HCT116 (cell line): ENCODE results near the gene PCDHGA2. TPM values are rescaled to one million over a fixed set of nuclear protein-coding genes. Genes with fewer than 3 reads are reported as not detected.

ENCODE experiments used
- ATAC-seq: fragments of 200-7000 bp; cut with Tn5 transposase; 2 replicates; pipeline ENCODE4 v1.9.1; 2020; ENCODE audit warnings: mild to moderate bottlenecking, moderate library complexity
- BruUV-seq: library from RNA; stranded (reverse); fragments of 400-500 nt; replicated peaks from 2 replicates; lab custom pipeline; 2021; lab: Mats Ljungman, UMichigan
- CTCF ChIA-PET: fragments of 300-600 bp; sonication (Branson Sonifier 250); formaldehyde crosslinking; loops from one replicate; lab custom pipeline; 2021; ENCODE audit warnings: antibody characterized with exemption; lab: Charles Lee
- POLR2A ChIA-PET: fragments of 300-600, 350-600 bp; sonication (Branson Sonifier 250); formaldehyde crosslinking; loops from one replicate; lab custom pipeline; 2021; ENCODE audit warnings: antibody characterized with exemption; lab: Charles Lee
- RAD21 ChIA-PET, 2 experiments: fragments of 300-600 bp; sonication (Branson Sonifier 250); formaldehyde crosslinking; loops; one replicate each; lab custom pipeline; 2023; ENCODE audit warnings: low total read pairs in 2 of 2; ENCODE audit not compliant: uncharacterized antibody in 2 of 2, unreplicated experiment in 2 of 2, low non-redundant PET in 1 of 2; lab: Charles Lee
- DNase-seq: peaks from one replicate; pipeline ENCODE4 v3.0.0-alpha.2; 2010; ENCODE audit warnings: low read depth, low spot score
- H2AFZ ChIP-seq: fragments of 200-600 bp; shearing (Covaris generic), sonication (generic); 2 replicates; pipeline ENCODE4 v1.6.1; 2017; ENCODE audit warnings: low read depth, mixed run types, mixed read lengths, antibody characterized with exemption, low read length; ENCODE audit not compliant: poor library complexity, severe bottlenecking
- H3K27ac ChIP-seq: 2 replicates; pipeline ENCODE4 v1.5.1; 2012; ENCODE audit warnings: low read depth, low read length
- H3K27me3 ChIP-seq: fragments of 200-600 bp; sonication (generic); 2 replicates; pipeline ENCODE4 v1.6.1; 2016; ENCODE audit warnings: mixed run types, low read length, mixed read lengths; ENCODE audit not compliant: insufficient read depth
- H3K36me3 ChIP-seq, 2 experiments: fragments of 200-500 bp in 1 of 2; fragments of 200-600 bp in 1 of 2; sonication (Bioruptor generic) in 1 of 2; sonication (generic) in 1 of 2; 2 replicates each; pipeline versions ENCODE4 v1.5.1 to v1.6.1; 2014 to 2016; ENCODE audit warnings: low read length in 2 of 2, inconsistent platforms in 1 of 2, mixed read lengths in 1 of 2, mixed run types in 1 of 2; ENCODE audit not compliant: insufficient read depth in 2 of 2, control insufficient read depth in 1 of 2
- H3K4me1 ChIP-seq, 2 experiments: fragments of 200-600 bp in 1 of 2; sonication (generic) in 1 of 2; 2 replicates each; pipeline versions ENCODE4 v1.5.1 to v1.6.1; 2012 to 2017; ENCODE audit warnings: low read length in 2 of 2, inconsistent platforms in 1 of 2, mild to moderate bottlenecking in 1 of 2, mixed read lengths in 1 of 2, mixed run types in 1 of 2, moderate library complexity in 1 of 2; ENCODE audit not compliant: insufficient read depth in 2 of 2, control insufficient read depth in 1 of 2
- H3K4me2 ChIP-seq: fragments of 200-600 bp; sonication (generic); 2 replicates; pipeline ENCODE4 v1.6.1; 2017; ENCODE audit warnings: mixed run types, low read length, mixed read lengths
- H3K4me3 ChIP-seq, 2 experiments: fragments of 200-600 bp in 1 of 2; sonication (generic) in 1 of 2; replicated peaks in 1 of 2; 2 replicates each; pipeline ENCODE4 v1.5.1; 2011 to 2016; ENCODE audit warnings: low read length in 2 of 2, control low read depth in 1 of 2, low read depth in 1 of 2, mild to moderate bottlenecking in 1 of 2, mixed read lengths in 1 of 2, mixed run types in 1 of 2
- H3K79me2 ChIP-seq: fragments of 200-600 bp; sonication (generic); 2 replicates; pipeline ENCODE4 v1.6.1; 2017; ENCODE audit warnings: mild to moderate bottlenecking, mixed run types, low read length, moderate library complexity, mixed read lengths; ENCODE audit not compliant: insufficient read depth
- H3K9ac ChIP-seq: fragments of 200-600 bp; sonication (generic); 2 replicates; pipeline ENCODE4 v1.6.1; 2016; ENCODE audit warnings: low read length, mixed read lengths
- H3K9me2 ChIP-seq: fragments of 200-600 bp; sonication (generic), shearing (Covaris generic); 2 replicates; pipeline ENCODE4 v1.6.1; 2017; ENCODE audit warnings: mixed run types, mild to moderate bottlenecking, moderate library complexity; ENCODE audit not compliant: insufficient read depth
- H3K9me3 ChIP-seq, 2 experiments: fragments of 200-500 bp in 1 of 2; fragments of 200-600 bp in 1 of 2; sonication (Bioruptor generic) in 1 of 2; sonication (generic) in 1 of 2; 2 replicates each; pipeline ENCODE4 v1.6.1; 2014 to 2017; ENCODE audit warnings: low read length in 2 of 2, mixed read lengths in 2 of 2, inconsistent platforms in 1 of 2, low read depth in 1 of 2, mild to moderate bottlenecking in 1 of 2, mixed run types in 1 of 2, moderate library complexity in 1 of 2; ENCODE audit not compliant: control insufficient read depth in 1 of 2, insufficient read depth in 1 of 2
- H4K20me1 ChIP-seq: fragments of 200-600 bp; sonication (generic), shearing (Covaris generic); 2 replicates; pipeline ENCODE4 v1.6.1; 2017; ENCODE audit warnings: mixed run types, mild to moderate bottlenecking, moderate library complexity; ENCODE audit not compliant: insufficient read depth
- ATF3 ChIP-seq: IDR thresholded peaks from 2 replicates; pipeline ENCODE4 v1.6.1; 2012
- CTCF ChIP-seq, 3 experiments: fragments of 200-600 bp in 1 of 3; sonication (generic) in 1 of 3; IDR thresholded peaks in 2 of 3; conservative IDR thresholded peaks in 1 of 3; 2 replicates each; pipeline ENCODE4 v1.5.1; 2012 to 2017; ENCODE audit warnings: low read depth in 2 of 3, low read length in 2 of 3, antibody characterized with exemption in 1 of 3, borderline replicate concordance in 1 of 3, control low read depth in 1 of 3, mild to moderate bottlenecking in 1 of 3, mixed read lengths in 1 of 3, mixed run types in 1 of 3, moderate library complexity in 1 of 3; ENCODE audit not compliant: insufficient read depth in 1 of 3
- EGR1 ChIP-seq: IDR thresholded peaks from 2 replicates; pipeline ENCODE4 v1.6.1; 2012; ENCODE audit warnings: low read depth
- ELF1 ChIP-seq: IDR thresholded peaks from 2 replicates; pipeline ENCODE4 v1.6.1; 2012; ENCODE audit warnings: low read depth, borderline replicate concordance
- EZH2 ChIP-seq: fragments of 200-600 bp; sonication (generic); IDR thresholded peaks from 2 replicates; pipeline ENCODE4 v1.6.1; 2017; ENCODE audit warnings: antibody characterized with exemption, mixed run types
- EZH2phosphoT487 ChIP-seq: fragments of 200-600 bp; IDR thresholded peaks from 2 replicates; pipeline ENCODE4 v1.6.1; 2018; ENCODE audit warnings: antibody characterized with exemption, borderline replicate concordance
- FOSL1 ChIP-seq: IDR thresholded peaks from 2 replicates; pipeline ENCODE4 v1.6.1; 2012; ENCODE audit warnings: low read depth
- MAX ChIP-seq: IDR thresholded peaks from 2 replicates; pipeline ENCODE4 v1.6.1; 2012
- POLR2A ChIP-seq: IDR thresholded peaks from 2 replicates; pipeline ENCODE4 v1.7.0; 2011; ENCODE audit warnings: borderline replicate concordance; ENCODE audit not compliant: insufficient read depth, insufficient read length; ENCODE audit errors: extremely low read depth
- POLR2AphosphoS5 ChIP-seq: IDR thresholded peaks from 2 replicates; pipeline ENCODE4 v1.6.1; 2011; ENCODE audit warnings: mild to moderate bottlenecking, low read depth, low read length, moderate library complexity
- REST ChIP-seq: IDR thresholded peaks from 2 replicates; pipeline ENCODE4 v1.6.1; 2012; ENCODE audit warnings: low read depth
- SP1 ChIP-seq: IDR thresholded peaks from 2 replicates; pipeline ENCODE4 v1.6.1; 2012; ENCODE audit warnings: low read depth
- SRF ChIP-seq: IDR thresholded peaks from 2 replicates; pipeline ENCODE4 v1.6.1; 2012; ENCODE audit warnings: low read depth
- ZFX ChIP-seq: fragments of 450-650 bp; IDR thresholded peaks from 2 replicates; pipeline ENCODE4 v1.6.1; 2017
- ZNF274 ChIP-seq: fragments of 200-500 bp; sonication (Bioruptor generic); IDR thresholded peaks from 2 replicates; pipeline ENCODE4 v1.6.1; 2014; ENCODE audit warnings: mild to moderate bottlenecking, low read depth, low read length, inconsistent platforms
- intact Hi-C: fragments of 100-400 bp; cut with micrococcal nuclease; formaldehyde crosslinking; loops from 2 replicates; pipeline ENCODE4 v1.10.0; 2022
- total RNA-seq: library from RNA; stranded (reverse); gene quantifications from one replicate; pipeline ENCODE4 v1.2.1, GENCODE V29; 2021; ENCODE audit not compliant: unreplicated experiment

The PCDHGA2 gene
- total RNA-seq, 1 experiment from 2014 or later: not detected

- no peak for TF ChIP-seq FOSL1
- TF ChIP-seq EGR1: no peak
- no peak for TF ChIP-seq ELF1
- no peak for TF ChIP-seq EZH2
- TF ChIP-seq POLR2A: no peak
- TF ChIP-seq SRF: no peak
- no peak for TF ChIP-seq CTCF (IDR thresholded peaks at IDR 0.05 in 2 of 3, conservative IDR thresholded peaks at IDR 0.05 in 1 of 3; ENCODE audit: borderline replicate concordance in 1 of 3, insufficient read depth in 1 of 3, low read depth in 2 of 3, low read length in 2 of 3)
- no peak for TF ChIP-seq SP1
- TF ChIP-seq POLR2AphosphoS5: no peak
- no peak for TF ChIP-seq MAX
- no peak for TF ChIP-seq EZH2phosphoT487
These were observed 44.1 kb downstream of the PCDHGA2 start, which contains the start of gene PCDHGA7 (continued) for GRCh38 chr5:141382469-141383294.

- Histone ChIP-seq H3K9me3 (no peaks in the 10 kb centered on the region; a peak in 2 of 4 replicates), H3K4me1 (no peaks in the 10 kb centered on the region), H3K9me2 (no peaks in the 10 kb centered on the region), H3K36me3 (no peaks in the 10 kb centered on the region), H2AFZ (no peak overlapping the region), H3K27ac (no peak overlapping the region), H3K9ac (no peak overlapping the region), H4K20me1 (no peaks in the 10 kb centered on the region), H3K4me3 (no peak overlapping the region), H3K4me2 (no peak overlapping the region), H3K79me2 (no peaks in the 10 kb centered on the region), H3K27me3 (no peaks in the 10 kb centered on the region)
- BruUV-seq: no TSS peak
- ChIA-PET CTCF (no interaction called here), POLR2A (no interaction called here), RAD21 (no interaction called here)
- ATAC-seq: no peak
- no peak for DNase-seq
- TF ChIP-seq ZFX (no peak), POLR2A (no peak), ELF1 (no peak), REST (no peak), EZH2 (no peak), ATF3 (no peak), ZNF274 (no peak), EZH2phosphoT487 (no peak)
- intact Hi-C loops: no loop called here
These were observed 44.8 kb downstream of the PCDHGA2 start for GRCh38 chr5:141383345-141383744.
